Activated naive CD8-positive, alpha-beta T cell treated with anti-CD3 and anti-CD28 coated beads, Interleukin-2, amount 50 U/mL, for 16 hours (primary cell): ENCODE measurements around the gene CUL3.

Experiments
- DNase-seq: peaks from one replicate; pipeline ENCODE4 v3.0.0-alpha.2; 2020; ENCODE audit warnings: low read depth, low spot score

The CUL3 gene

DNA sequence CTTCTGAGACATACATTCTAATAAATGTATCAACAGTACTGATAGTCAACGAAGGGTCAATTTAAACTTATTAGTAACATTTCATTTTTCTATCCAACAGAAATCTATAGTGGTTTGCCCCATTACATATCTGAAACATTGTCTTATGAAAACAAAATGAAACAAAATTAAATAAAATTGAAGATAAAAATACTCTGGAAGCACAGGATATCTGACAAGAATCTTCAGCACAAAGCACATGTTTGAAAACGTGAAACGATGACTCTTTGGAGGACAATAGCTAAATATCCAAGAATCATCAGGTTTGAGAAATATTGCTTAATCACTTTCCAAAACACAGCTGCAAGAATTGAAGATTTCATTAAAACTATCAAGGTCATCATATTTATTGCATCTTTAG is 112.3 kb downstream of the CUL3 start:
- no peak for DNase-seq

DNA sequence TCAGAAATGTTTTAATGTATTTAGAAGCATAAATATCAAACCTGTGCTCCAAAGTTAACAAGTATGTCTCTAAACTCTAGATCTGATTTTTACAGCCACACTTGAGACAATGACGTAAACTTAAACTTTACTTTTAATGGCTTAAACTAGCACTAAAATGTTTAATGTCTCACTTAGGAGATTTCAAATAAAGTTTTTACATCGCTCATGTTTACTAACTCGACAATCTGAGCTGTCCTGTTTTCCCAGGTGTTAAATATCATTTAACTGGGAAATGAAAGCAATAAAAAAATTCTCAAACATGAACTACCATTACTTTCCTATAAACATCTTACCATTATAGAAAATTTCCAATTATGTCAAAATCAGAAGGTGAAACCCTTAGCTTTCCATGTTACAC is 113.0 kb downstream of the CUL3 start:
- DNase-seq, result no peak

DNA sequence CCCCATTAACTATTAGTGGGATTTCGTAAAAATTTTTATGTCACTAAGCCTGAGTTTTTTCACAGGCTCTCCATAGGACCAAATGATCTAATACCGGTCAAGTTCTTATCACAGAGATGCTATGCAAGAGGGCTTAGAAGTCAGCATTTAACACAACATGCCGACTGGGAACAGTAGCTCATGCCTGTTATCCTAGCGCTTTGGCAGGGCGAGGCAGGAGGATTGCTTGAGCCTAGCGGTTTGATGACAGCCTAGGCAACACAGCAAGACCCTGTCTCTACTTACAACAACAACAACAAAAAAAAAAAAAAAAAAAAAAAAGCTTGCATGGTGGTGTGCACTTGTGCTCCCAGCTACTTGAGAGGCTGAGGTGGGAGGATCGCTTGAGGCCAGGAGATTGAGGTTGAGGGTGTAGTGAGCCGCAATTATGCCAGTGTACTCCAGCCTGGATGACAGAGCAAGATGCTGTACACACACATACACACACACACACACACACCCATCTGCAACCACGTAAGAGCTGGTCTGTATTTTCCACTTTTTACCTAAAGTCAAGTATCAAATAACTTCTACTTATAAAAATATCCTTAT is 115.7 kb downstream of the CUL3 start:
- no peak for DNase-seq

DNA sequence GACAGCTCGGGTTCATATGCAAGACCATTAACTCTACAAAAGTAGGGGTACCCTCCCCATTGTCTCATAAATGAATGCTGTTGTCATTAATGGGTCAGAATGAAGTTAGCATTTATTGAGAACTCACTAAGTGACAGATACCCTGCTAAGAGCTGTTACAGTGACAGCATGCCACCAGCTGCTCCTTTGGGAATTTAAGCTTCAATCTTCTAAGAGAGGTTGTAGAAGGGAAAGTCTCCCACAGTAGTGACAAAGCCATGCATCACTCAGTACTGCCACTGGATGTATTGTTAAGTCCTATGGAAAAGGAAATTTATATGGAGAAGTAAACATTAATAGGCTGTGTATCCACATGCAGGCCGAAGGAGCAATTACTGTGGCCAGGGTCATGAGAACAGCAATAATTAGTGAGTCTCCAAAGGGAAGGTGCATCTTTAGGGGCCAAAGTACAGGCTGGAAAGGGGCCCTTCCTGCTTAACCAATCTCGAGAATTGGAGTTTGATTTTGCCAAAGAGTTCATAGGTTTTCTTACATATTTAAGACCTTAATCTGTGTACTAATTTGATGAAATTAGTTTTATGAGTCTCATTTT is 118.8 kb downstream of the CUL3 start:
- DNase-seq, result no peak

DNA sequence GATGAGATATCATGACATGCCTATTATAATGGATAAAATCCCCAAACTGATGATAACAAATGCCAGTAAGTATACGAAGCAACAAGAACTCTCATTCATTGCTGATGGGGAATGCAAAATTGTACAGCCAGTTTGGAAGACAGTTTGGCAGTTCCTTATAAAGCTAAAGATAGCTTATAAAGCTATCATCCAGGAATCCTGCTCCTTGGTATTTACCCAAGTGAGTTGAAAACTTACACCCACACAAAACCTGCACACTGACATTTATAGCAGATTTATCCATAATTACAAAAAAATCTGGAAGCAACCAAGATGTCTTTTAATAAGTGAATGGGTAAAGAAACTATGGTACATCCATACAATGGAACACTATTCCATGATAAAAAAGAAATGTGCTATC is 123.8 kb downstream of the CUL3 start:
- DNase-seq, result no peak

DNA sequence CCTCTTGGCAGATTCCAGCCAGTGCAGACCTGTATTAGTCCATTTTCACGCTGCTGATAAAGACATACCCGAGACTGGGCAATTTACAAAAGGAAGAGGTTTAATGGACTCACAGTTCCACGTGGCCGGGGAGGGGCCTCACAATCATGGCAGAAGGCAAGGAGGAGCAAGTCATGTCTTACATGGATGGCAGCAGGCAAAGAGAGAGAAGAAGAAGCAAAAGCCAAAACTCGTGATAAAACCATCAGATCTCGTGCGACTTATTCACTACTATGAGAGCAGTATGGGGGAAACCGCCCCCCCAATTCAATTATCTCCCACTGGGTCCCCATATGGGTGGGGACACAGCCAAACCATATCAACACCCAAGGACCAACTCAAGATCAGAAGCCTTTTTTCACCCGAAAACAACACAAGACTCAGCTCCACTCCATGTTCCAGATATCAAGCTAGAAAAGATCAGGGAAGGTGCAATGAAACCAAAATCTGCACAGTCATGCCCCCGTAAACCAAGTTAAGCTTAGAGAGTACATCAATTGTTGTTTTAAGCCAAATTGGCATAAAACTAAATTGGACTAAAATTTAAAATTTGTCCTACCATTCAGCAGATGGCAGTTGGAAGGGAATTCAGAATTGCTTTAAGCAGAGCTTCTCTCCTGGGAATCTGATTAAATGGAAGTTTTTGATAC is 127.6 kb downstream of the CUL3 start:
- DNase-seq, result no peak

DNA sequence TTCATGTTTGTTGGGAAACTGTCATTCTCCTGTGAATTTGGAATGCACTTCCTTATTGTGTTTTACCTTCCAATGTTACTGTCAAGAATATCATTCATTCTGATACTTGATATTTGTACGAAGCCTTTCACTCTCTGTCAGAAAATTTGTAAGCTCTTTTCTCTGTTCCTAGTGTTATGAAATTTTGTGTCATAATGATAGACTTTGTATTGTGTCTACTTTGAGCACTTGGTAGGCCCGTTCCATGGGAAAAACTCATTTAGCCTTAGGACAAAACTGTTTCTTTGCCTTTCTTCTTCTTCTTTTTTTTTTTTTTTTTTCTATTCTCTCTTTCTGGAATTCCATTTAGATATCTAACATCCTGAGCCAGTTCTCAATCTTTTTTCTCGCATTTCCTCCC is 131.3 kb downstream of the CUL3 start:
- no peak for DNase-seq

DNA sequence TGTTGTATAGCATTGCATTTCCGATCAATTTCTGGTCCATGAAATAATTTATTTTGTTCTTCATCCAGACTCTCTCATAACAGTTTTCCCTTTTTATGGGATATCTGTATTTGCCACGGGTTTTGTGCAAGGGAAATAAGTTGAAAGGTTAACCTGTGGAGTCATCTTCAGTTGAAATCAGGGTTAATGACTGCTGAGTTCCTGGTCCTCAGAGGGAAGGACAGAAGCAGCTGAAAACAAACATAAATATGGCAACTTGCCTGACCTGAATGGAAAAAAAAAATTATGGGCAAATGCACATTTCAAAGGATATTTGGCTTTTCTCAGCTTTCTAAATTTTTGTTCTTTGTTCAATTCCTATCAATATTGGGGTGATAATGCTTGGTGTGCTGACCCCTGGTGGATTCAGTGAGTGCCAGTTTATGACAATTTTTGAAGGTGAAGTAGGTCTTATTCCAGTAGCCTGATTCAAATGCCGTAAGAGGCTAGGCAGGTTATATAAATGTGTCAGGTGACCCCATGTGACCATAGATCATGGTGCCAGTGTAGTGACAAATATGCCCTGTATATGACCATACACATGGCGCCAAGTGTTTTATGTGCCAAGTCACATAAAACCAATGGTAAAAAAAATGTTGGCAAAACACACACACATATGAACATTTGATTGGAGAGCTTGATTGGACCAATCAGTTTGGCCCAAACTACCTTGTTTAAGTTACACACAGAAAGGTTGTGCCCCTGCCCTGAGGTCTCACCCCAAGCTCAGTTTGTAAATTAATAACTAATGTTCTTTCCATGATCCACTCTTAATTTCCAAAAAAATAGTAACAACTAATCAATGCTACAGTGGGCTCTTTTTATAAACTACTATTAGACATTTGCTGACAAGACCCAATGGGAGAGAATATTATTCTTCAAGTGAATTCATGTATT is 135.7 kb downstream of the CUL3 start:
- DNase-seq, result no peak

DNA sequence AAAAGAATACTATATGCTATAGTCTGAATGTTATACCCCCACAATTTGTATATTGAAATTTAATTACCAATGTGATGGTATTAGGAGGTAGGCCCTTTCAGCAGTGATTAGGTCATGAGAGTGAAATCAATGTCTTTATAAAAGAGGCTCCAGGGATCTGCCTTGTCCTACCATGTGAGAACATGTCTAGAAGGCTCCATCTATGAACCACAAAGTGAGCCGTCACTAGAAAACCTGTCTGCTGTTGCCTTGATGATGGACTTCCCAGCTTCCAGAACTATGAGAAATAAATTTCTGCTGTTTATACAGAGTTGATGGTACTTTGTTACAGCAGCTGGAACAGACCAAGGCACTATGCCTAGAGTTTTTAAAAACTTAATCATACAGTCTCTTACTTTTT is 136.9 kb downstream of the CUL3 start:
- DNase-seq, result no peak

DNA sequence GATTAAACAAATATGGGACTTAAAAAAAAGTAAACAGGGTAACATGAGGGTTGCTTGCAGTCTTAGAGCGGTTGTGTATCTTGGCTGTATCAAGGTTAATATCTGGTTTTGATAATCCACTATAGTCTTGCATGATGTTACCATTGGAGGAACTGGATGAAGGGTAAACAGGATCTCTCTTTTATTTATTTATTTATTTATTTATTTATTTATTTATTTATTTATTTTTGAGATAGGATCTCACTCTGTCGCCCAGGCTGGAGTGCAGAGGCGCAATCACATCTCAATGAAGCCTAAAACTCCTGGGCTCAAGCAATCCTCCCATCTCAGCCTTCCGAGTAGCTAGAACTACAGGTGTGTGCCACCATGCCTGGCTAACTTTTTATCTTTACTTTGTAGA is 140.4 kb downstream of the CUL3 start:
- DNase-seq, result no peak

DNA sequence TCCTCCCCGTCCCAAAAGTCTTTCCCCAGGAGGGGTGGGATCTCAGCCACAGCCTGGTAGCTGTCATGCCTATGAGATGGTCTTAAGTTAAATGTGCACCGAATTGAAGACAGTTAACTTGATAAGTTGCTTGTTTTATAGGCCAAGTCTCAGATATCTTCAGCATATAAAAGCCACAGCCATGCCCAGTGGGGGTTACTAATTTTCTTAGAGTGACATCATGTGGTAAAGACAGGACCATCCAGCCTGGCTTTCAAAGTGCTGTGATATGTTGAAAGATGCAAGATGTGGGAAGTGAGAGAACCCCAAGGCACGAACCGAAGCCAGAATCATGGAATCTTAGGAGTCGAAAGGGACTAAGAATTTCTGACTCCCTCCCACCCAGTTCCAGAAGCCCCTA is 141.1 kb downstream of the CUL3 start:
- DNase-seq, result no peak

DNA sequence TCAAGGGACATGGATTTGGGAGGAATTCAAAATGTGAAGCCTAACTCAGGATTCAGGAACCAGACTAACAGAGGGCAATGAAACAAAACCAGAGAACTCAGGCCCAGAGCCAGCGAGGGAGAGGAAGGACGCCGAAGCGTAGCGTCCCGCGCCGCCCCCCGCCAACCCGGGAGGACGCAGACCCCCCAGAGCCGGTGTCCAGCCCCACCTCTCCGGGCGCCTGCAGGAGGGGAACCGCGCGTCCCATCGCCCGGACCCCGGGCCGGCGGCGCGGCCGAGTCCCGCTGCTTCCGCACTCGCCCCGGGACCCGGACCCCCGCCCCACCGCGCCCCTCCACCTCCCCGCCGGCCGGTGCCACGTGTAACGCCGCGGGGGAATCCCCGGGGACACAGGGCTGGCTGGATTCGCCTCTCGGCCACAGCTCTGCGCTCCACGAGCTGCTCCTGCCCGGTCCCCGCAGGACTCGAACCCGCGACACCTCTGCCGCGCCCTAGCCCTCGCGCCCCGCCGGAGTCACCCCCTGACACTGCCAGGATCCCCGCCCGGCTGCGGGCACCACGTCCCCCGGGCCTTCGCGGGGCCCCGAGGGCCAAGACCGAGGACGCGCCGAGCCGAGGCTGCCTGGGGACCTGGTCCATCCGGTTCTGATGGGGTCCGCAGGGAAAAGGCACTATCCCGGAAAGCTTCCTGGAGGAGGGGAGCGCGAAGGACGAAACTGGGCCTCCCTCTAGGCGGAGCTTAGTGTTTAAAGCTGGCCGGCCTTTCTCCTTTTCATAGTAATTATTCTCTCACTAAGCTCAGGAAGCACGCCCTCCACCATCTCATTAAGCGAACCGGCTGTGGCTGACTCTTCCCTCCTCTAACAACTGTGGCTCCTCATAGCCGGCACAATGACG is 142.8 kb downstream of the CUL3 start:
- DNase-seq, result no peak

DNA sequence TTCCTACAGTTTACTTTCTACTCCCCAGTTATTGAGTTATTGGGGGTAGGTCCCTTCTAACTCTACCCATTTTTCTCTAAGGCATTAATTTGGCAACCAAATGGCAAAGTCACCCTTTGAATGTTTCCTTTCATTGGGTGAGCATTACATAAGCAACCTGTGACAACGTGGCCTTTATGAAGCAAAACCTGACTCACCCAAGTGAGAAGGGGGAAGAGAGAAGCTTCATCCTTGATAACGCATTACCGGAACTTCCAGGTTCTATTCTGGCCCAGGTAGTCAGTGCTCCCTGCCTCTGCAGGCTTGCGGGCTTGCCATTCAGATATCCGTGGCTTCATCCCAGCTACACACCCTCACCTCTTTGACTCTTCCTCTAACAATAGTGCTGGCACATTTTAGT is 144.2 kb downstream of the CUL3 start:
- no peak for DNase-seq

DNA sequence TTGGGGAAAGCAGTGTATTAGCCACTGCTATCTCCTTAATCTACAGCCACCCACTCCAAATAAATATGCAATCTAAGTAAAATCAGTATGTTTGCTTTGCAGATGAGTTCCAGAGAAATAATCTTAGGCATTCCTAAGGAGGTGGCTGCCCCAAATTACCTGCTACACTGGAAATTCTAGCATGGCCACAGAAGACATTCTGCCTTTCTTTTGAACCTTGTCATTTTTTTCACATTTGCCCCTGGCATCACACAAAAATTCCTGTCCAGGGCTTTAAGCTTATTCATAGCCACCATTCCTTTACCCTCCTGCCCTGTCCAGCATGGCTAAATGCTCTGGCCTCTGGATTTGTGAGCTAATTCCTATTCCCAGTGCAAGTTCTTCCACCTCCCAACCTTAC is 146.4 kb downstream of the CUL3 start:
- DNase-seq, result no peak

DNA sequence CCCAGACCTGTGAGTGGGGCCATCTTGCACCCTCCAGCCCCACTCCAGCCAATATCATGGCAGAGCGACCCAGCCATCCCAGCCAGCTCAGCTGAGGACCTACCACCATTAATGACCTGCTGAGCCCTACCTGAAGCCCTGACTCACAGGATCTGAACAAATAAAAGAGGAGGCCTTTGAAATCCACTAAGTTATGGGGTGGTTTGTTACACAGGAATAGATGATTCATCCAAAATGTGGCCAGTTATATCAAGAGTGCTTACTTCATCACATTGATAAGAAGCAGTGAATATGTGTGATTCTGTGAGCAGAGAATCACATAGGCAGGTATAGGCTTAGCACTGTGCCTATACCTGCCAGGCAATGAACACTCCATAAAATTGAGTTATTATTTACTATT is 148.5 kb downstream of the CUL3 start:
- DNase-seq, result no peak

DNA sequence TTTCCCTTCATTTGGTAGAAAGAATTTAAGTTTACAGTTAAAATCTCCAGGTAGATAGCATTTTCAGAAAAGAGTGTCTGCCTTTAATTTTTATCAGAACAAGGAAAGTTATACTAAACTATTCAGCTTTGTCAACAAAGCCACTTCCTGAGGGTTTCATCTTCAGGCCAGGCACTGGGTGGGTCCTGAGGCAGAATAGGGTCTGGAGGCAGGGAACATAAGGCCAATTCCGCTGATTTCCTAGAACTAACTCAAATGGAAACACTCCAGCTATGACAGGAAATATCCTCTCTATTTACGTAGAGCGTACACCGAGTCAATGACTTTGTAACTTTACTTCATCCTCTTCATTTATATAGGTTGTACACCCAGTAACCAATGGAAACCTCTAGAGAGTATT is 150.5 kb downstream of the CUL3 start:
- no peak for DNase-seq

DNA sequence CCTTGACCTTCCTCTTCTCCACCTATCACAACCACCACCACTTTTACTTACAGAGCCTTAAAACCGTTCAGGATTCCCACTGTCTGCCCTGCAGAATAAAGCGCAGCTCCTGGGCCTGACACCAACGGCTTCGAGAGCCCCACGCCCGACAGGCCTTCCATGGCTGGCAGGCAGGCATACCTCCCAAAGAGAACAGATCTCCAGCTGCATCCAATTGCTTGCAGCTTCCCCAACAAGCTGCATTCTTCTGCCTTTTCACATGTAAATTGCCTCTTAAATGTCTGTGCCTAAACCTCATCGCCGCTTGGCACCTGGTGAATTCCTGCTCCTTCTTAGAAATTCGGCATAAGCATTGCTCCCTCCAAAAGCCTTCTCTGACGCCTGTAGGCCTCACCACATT is 151.7 kb downstream of the CUL3 start:
- DNase-seq, result no peak

DNA sequence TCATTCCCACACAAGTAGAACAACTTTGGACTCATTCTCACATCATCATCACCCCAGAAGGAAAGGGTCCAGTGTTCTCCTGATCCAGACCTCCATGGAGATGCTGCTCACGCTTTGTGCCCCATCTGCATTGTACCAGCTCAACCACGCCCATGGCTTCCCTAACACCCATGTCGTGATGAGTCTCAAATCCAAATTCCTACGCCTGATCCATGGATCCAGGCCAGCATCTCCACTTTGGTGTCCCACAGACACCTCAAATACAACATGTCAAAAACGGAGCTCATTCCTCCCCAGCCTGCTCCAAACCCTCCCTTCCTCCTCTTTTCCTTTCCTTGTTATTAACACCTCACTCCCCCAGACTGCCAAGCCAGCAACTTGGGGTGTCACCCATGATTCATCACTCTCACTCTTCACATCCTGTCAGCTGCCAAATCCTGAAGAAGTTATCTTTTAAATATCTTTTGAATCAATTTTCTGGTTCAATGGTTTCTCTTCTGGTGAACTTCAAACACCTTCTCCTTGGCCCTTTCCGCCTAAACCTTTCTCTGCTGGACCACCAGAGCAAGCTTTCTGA is 153.1 kb downstream of the CUL3 start:
- DNase-seq, result no peak

DNA sequence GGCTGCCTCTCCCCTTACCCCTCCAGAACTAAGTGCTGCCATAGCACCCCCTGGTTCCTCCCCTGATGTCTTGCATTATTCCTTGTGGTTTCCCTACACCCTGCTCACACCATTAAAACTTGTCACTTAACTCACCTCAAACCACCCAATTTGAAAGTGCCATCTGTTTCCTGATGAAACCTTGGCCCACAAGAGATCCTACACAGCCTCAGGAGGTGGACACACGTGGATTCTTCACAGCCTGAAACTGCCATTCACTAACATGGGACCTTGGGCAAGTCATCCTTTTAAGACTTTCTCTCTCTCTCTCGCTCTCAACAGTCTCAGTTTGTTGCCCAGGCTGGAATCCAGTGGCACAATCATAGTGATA is 155.7 kb downstream of the CUL3 start:
- DNase-seq, result no peak

DNA sequence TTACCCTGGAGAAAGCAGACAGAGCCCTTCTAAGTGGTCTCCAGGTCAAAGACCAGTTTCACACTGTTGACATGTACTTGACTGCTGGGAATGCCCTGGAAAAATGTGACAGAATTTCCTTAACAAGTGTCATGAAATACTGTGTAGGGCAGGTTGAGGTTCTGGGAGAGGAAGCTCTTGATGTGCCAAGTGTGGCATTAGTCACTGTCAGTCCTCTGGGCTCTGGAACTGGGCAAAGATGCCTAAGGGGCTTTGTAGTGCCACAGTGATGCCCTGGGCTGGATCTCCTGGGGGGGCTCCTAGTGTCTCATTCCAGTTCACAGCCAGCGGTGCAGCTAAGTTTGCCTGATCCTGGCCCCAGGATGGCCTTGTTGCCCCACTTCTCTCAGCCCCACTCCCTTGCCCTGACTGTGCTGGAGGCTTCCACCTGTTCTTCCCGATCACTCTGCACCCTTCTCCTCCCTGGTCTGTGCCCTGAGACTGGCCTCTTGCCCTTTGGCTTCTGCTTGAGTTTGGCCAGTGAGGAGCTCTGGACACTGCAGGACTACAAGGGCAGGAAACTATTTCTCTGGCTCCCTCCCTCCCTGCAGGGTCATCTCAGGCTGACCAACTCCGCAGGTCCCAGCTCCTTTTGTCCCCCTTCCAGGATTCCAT is 156.2 kb downstream of the CUL3 start:
- no peak for DNase-seq

DNA sequence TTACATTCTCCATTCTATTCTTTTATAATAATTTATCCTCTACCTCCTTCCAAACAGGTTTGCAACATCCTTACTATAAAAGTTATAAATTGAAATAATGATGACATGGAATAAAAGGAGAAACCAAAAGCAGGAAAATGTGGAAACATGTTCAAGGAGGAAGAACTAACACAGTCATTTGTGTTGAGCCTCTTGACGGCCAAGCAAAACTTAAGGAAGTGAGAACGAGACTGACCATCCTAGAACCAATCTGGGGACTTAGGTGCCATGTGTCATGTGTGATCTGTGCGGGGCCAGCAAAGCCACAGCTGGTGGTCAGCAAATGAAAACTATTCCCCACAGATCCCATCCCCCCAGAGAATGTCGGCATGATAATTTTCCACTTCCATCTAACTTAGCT is 157.7 kb downstream of the CUL3 start:
- DNase-seq, result no peak
